K562 (cell line): Measurements from ENCODE around the gene NR1D1. TPM values are rescaled to one million over a fixed set of nuclear protein-coding genes. Genes with fewer than 3 reads are reported as not detected.

ENCODE experiments used
- ARID1B ChIP-seq: fragments of 450-650 bp; IDR thresholded peaks from 2 replicates; pipeline ENCODE4 v1.6.1; 2016; ENCODE audit warnings: antibody characterized with exemption, mild to moderate bottlenecking, inconsistent platforms
- ARID3A ChIP-seq: IDR thresholded peaks from 2 replicates; pipeline ENCODE4 v1.6.1; 2012; ENCODE audit warnings: low read depth, low read length, improper control_type of control experiment, borderline replicate concordance
- BHLHE40 ChIP-seq: IDR thresholded peaks from 2 replicates; pipeline ENCODE4 v1.6.1; 2011; ENCODE audit warnings: low read length, improper control_type of control experiment
- BRF1 ChIP-seq: IDR thresholded peaks from 3 replicates; pipeline ENCODE4 v1.6.1; 2011; ENCODE audit warnings: borderline replicate concordance, mild to moderate bottlenecking; ENCODE audit not compliant: insufficient read length; ENCODE audit errors: extremely low read depth
- CC2D1A ChIP-seq: fragments of 450-650 bp; IDR thresholded peaks from 2 replicates; pipeline ENCODE4 v1.6.1; 2017; ENCODE audit warnings: mild to moderate bottlenecking
- CTCF ChIP-seq, 3 experiments: IDR thresholded peaks in 2 of 3; conservative IDR thresholded peaks in 1 of 3; 2 replicates each; pipeline ENCODE4 v1.5.1; 2011 to 2012; ENCODE audit warnings: low read length in 3 of 3, mild to moderate bottlenecking in 3 of 3, control low read depth in 2 of 3, improper control_type of control experiment in 1 of 3, inconsistent platforms in 1 of 3, low read depth in 1 of 3, mixed read lengths in 1 of 3, moderate library complexity in 1 of 3; ENCODE audit not compliant: insufficient read depth in 2 of 3
- DEAF1 ChIP-seq: fragments of 450-650 bp; formaldehyde crosslinking; IDR thresholded peaks from 2 replicates; pipeline ENCODE4 v1.4.0; 2020; ENCODE audit warnings: mild to moderate bottlenecking, moderate library complexity
- FOXP1 ChIP-seq: sonication (generic); formaldehyde crosslinking; IDR thresholded peaks from 2 replicates; pipeline ENCODE4 v1.8.0; 2022; ENCODE audit warnings: mild to moderate bottlenecking, missing genetic modification reagents
- GATAD2A ChIP-seq: fragments of 450-650 bp; IDR thresholded peaks from 2 replicates; pipeline ENCODE4 v1.6.1; 2017
- MAZ ChIP-seq, 2 experiments: fragments of 450-650 bp in 1 of 2; sonication (generic) in 1 of 2; formaldehyde crosslinking; IDR thresholded peaks in 1 of 2; conservative IDR thresholded peaks in 1 of 2; 2 replicates each; pipeline versions ENCODE4 v1.4.0 to v1.5.0; 2020; ENCODE audit warnings: mild to moderate bottlenecking in 1 of 2, missing genetic modification reagents in 1 of 2
- RAD21 ChIP-seq, 2 experiments: fragments of 250-450 bp in 1 of 2; fragments of 450-650 bp in 1 of 2; sonication (Bioruptor Pico) in 1 of 2; formaldehyde crosslinking in 1 of 2; IDR thresholded peaks in 1 of 2; conservative IDR thresholded peaks in 1 of 2; 2 replicates each; pipeline versions ENCODE4 v1.4.0 to v1.8.0; 2020 to 2022; ENCODE audit warnings: mild to moderate bottlenecking in 2 of 2, moderate library complexity in 1 of 2
- SMARCA5 ChIP-seq: fragments of 450-650 bp; IDR thresholded peaks from 2 replicates; pipeline ENCODE4 v1.6.1; 2016
- SMC3 ChIP-seq: conservative IDR thresholded peaks from 2 replicates; pipeline ENCODE4 v1.6.1; 2011; ENCODE audit warnings: low read depth, low read length, improper control_type of control experiment; ENCODE audit not compliant: insufficient read depth
- ZNF778 ChIP-seq: fragments of 450-650 bp; formaldehyde crosslinking; IDR thresholded peaks from 2 replicates; pipeline ENCODE4 v1.4.0; 2020; ENCODE audit warnings: mild to moderate bottlenecking, moderate library complexity
- polyA plus RNA-seq, 8 experiments: library from polyadenylated mRNA; depleted of rRNA in 4 of 8; stranded (reverse) in 5 of 8; unstranded in 3 of 8; fragments of >200 nt; fragmentation: Nextera tagmentation in 2 of 8; fragmentation: Illumina TruSeq in 1 of 8; extraction: Ambion mirVana in 2 of 8; extraction: Trizol in 1 of 8; gene quantifications; 2 replicates each; pipeline versions ENCODE4 v1.2.1 to v1.2.3, GENCODE V29; 2011 to 2014; ENCODE audit warnings: inconsistent platforms in 1 of 8, missing spikeins in 1 of 8
- total RNA-seq, 7 experiments: library from RNA; depleted of rRNA in 6 of 7; stranded (reverse); fragments of >200 nt in 6 of 7; fragmentation: Illumina TruSeq in 2 of 7; extraction: Trizol in 2 of 7; gene quantifications; 2 replicates each; pipeline versions ENCODE4 v1.2.1 to v1.2.3, GENCODE V29; 2011 to 2021; ENCODE audit warnings: low replicate concordance in 1 of 7
- TF ChIP-seq, protein P1 (sequence below): sonication (generic); formaldehyde crosslinking; IDR thresholded peaks from 2 replicates; pipeline ENCODE4 v1.8.0; 2022; ENCODE audit warnings: missing genetic modification reagents, mild to moderate bottlenecking, moderate library complexity, borderline replicate concordance
- TF ChIP-seq, protein P2 (sequence below): fragments of 200-800 bp; sonication (Bioruptor generic); IDR thresholded peaks from 2 replicates; pipeline ENCODE4 v1.6.1; 2017; ENCODE audit warnings: missing genetic modification characterization, missing compliant biosample characterization

NR1D1 gene
- total and polyA plus RNA-seq, 9 of the 15 experiments (the other 6 are each of a cell fraction or from before 2014, with no cell fraction given): 0.25 to 7.7 (median 0.65) TPM

GRCh38 chr17:40086150-40087044 is 14.0 kb downstream of the NR1D1 start (continued):
- TF ChIP-seq CTCF (IDR thresholded peaks at IDR 0.05 in 2 of 3, conservative IDR thresholded peaks at IDR 0.05 in 1 of 3; ENCODE audit: insufficient read depth in 2 of 3, low read depth in 1 of 3, low read length in 3 of 3): peak; percentile 77 to 90 (median 85)
- TF ChIP-seq BHLHE40: peak; percentile 50
- no peak for TF ChIP-seq ARID1B
- no peak for TF ChIP-seq BRF1
- 0 out of 2 replicates have a peak, but pooled peaks have one; percentile 26 for TF ChIP-seq GATAD2A
- no peak for TF ChIP-seq ARID3A
- TF ChIP-seq MAZ (CRISPR knock-in tag; conservative IDR thresholded peaks at IDR 0.05 in 1 of 2, IDR thresholded peaks at IDR 0.05 in 1 of 2): peak in 1 of 2 experiments; percentile 54; a peak in 1 of 4 replicates
- no peak for TF ChIP-seq FOXP1 (CRISPR knock-in tag)
- TF ChIP-seq ZNF778 (CRISPR knock-in tag): no peak
- TF ChIP-seq, protein P1, sequence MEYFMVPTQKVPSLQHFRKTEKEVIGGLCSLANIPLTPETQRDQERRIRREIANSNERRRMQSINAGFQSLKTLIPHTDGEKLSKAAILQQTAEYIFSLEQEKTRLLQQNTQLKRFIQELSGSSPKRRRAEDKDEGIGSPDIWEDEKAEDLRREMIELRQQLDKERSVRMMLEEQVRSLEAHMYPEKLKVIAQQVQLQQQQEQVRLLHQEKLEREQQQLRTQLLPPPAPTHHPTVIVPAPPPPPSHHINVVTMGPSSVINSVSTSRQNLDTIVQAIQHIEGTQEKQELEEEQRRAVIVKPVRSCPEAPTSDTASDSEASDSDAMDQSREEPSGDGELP (CRISPR knock-in tag): peak; percentile 32; the same call in 1 of the 2 replicates
- TF ChIP-seq SMARCA5: 0 out of 2 replicates have a peak, but pooled peaks have one; percentile 29
- TF ChIP-seq CC2D1A: peak; percentile 58
- TF ChIP-seq DEAF1 (CRISPR knock-in tag): peak; percentile 66
- TF ChIP-seq SMC3: peak; percentile 83
- TF ChIP-seq RAD21 (CRISPR knock-in tag; conservative IDR thresholded peaks at IDR 0.05 in 1 of 2, IDR thresholded peaks at IDR 0.05 in 1 of 2): peak; percentile 72 to 85
- TF ChIP-seq, protein P2, sequence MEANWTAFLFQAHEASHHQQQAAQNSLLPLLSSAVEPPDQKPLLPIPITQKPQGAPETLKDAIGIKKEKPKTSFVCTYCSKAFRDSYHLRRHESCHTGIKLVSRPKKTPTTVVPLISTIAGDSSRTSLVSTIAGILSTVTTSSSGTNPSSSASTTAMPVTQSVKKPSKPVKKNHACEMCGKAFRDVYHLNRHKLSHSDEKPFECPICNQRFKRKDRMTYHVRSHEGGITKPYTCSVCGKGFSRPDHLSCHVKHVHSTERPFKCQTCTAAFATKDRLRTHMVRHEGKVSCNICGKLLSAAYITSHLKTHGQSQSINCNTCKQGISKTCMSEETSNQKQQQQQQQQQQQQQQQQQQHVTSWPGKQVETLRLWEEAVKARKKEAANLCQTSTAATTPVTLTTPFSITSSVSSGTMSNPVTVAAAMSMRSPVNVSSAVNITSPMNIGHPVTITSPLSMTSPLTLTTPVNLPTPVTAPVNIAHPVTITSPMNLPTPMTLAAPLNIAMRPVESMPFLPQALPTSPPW: peak; percentile 47
- TF ChIP-seq, all 486 proteins: peak for 15
